Stimulated activated CD8-positive, alpha-beta memory T cell treated with anti-CD3 and anti-CD28 coated beads, Interleukin-12 subunit alpha, Interleukin-12 subunit beta, amount 100 ng/mL, for 24 hours (primary cell): ENCODE data around the gene CCNB2.
"Not testable (repeated sequence)": the region's sequence is repeated elsewhere in the genome, so short reads cannot be mapped to it uniquely, and the experiment has no call there.

Experiments used
- DNase-seq: peaks from one replicate; pipeline ENCODE4 v3.0.0-alpha.2; 2020; ENCODE audit errors: extremely low read depth

Gene CCNB2

GRCh38 chr15:59133929-59134427 is 29.0 kb downstream of the CCNB2 start:
- DNase-seq = no peak

GRCh38 chr15:59137566-59137965 is 32.6 kb downstream of the CCNB2 start:
- no peak for DNase-seq

GRCh38 chr15:59138243-59138642 is 33.3 kb downstream of the CCNB2 start:
- no peak for DNase-seq

GRCh38 chr15:59140422-59141226 is 35.7 kb downstream of the CCNB2 start:
- DNase-seq = no peak

GRCh38 chr15:59143281-59143680 is 38.3 kb downstream of the CCNB2 start:
- no peak for DNase-seq

GRCh38 chr15:59144594-59144993 is 39.6 kb downstream of the CCNB2 start:
- not testable (repeated sequence) for DNase-seq

- no peak for DNase-seq
Measured at GRCh38 chr15:59147666-59148065, 42.7 kb downstream of the CCNB2 start.

- no peak for DNase-seq
Measured at GRCh38 chr15:59148153-59148833, 43.3 kb downstream of the CCNB2 start.

- no peak for DNase-seq
Measured at GRCh38 chr15:59150185-59150584, 45.2 kb downstream of the CCNB2 start.

- DNase-seq = no peak
Measured at GRCh38 chr15:59152694-59153450, 47.9 kb downstream of the CCNB2 start.

- no peak for DNase-seq
Measured at GRCh38 chr15:59153466-59153865, 48.5 kb downstream of the CCNB2 start.

- DNase-seq = no peak
Measured at GRCh38 chr15:59154243-59154642, 49.3 kb downstream of the CCNB2 start.

GRCh38 chr15:59155431-59155830 is 50.5 kb downstream of the CCNB2 start:
- no peak for DNase-seq

- DNase-seq = no peak
Measured at GRCh38 chr15:59157396-59157795, 52.5 kb downstream of the CCNB2 start.

- DNase-seq = no peak
Measured at GRCh38 chr15:59157840-59158700, 53.1 kb downstream of the CCNB2 start.

- no peak for DNase-seq
Measured at GRCh38 chr15:59158701-59159034, 53.7 kb downstream of the CCNB2 start.

- DNase-seq = no peak
Measured at GRCh38 chr15:59159210-59159609, 54.3 kb downstream of the CCNB2 start.

- DNase-seq = no peak
Measured at GRCh38 chr15:59160880-59161593, 56.1 kb downstream of the CCNB2 start.

GRCh38 chr15:59162080-59162479 is 57.1 kb downstream of the CCNB2 start:
- not testable (repeated sequence) for DNase-seq

GRCh38 chr15:59165726-59166125 is 60.8 kb downstream of the CCNB2 start:
- DNase-seq = no peak

- no peak for DNase-seq
Measured at GRCh38 chr15:59166166-59166565, 61.2 kb downstream of the CCNB2 start.
